ENCODE data around the gene SKI. TPM values are rescaled to one million over a fixed set of nuclear protein-coding genes. Genes with fewer than 3 reads are reported as not detected.

SKI gene
- total and polyA plus RNA-seq, 10 of the 15 experiments (the other 5 are each of a cell fraction or from before 2014, with no cell fraction given): 0.03 to 14.9 (median 0.96) TPM

DNA sequence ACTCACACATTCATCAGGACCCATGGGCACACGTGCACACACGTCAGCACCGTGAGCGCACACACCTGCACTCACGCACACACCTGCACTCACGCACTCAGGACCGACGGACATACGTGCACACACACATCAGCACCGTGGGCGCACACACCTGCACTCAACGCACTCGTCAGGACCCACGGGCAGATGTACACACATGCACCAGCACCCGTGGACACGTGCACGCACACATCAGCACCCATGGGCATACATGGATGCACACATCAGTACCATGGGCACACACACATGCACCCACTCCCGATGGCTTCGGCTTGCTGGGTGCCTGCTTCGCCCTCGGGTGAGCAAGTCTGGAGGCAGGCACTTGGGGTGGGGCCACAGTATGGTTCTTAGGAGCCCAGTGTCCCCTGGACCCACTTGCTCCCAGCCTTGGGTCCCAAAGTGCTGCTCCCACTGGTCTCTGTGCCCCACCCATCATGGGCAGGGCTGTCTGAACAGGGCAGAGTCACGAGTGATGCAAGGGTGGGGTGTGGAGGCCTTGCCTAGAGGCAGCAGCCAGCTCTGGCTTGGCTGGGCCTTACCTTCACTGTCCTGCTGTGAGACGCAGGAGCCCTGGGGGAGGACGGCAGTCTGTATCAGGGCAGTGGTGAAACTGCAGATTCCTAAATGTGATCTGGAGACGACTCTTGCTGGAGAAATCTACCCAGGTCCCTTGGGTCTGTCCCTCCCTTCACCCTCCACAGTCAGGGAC lies 49.8 kb downstream of the SKI start:
- 94% methylated on average over 23 of the region's 25 CpGs for WGBS (ENCODE audit: insufficient coverage, insufficient replicate concordance, low lambda C conversion rate, missing lambda C conversion rate)
- SMC1A ChIA-PET (ENCODE audit: uncharacterized antibody, unreplicated experiment): no interaction called here
- H3K9ac ChIP-seq (ENCODE audit: control insufficient read depth, insufficient read depth, low read length): no peak overlapping the region
- H3K4me1 ChIP-seq (ENCODE audit: control insufficient read depth, insufficient read depth, low read length): no peaks in the 10 kb centered on the region
- no peak overlapping the region for H3K4me3 ChIP-seq
- DNase-seq (ENCODE audit: low read depth, low spot score) (no peak), FAIRE-seq (no peak), ATAC-seq (no peak)
- H3K9me3 ChIP-seq (replicated peaks; ENCODE audit: control insufficient read depth, insufficient read depth, low read length): no peaks in the 10 kb centered on the region; the same call in 2 of the 3 replicates
- H3K27me3 ChIP-seq (replicated peaks in 1 of 2; ENCODE audit: control insufficient read depth in 2 of 2, insufficient read depth in 2 of 2, low read length in 1 of 2): no peaks in the 10 kb centered on the region
- H3K4me2 ChIP-seq (ENCODE audit: control insufficient read depth, insufficient read depth): no peak overlapping the region
- no peak for TF ChIP-seq E4F1 (IDR thresholded peaks at IDR 0.05; ENCODE audit: borderline replicate concordance, partially characterized antibody)
- TF ChIP-seq ZNF217 (IDR thresholded peaks at IDR 0.05): no peak
- no peak for TF ChIP-seq ZBTB33 (IDR thresholded peaks at IDR 0.05)
- no peak for TF ChIP-seq TARDBP (IDR thresholded peaks at IDR 0.05; ENCODE audit: borderline replicate concordance)
- TF ChIP-seq BMI1 (IDR thresholded peaks at IDR 0.05; ENCODE audit: borderline replicate concordance): no peak
- TF ChIP-seq BRCA1 (IDR thresholded peaks at IDR 0.05; ENCODE audit: low read depth, low read length): no peak
- TF ChIP-seq NRF1 (conservative IDR thresholded peaks at IDR 0.05; ENCODE audit: low read depth, low read length): no peak
- no peak for TF ChIP-seq SMAD5 (IDR thresholded peaks at IDR 0.05; ENCODE audit: low read depth)
- TF ChIP-seq YY1 (IDR thresholded peaks at IDR 0.05; ENCODE audit: low read depth, low read length): no peak
- POLR2A ChIA-PET: no interaction called here
- no TSS peak for BruUV-seq (replicated peaks)
- no peak overlapping the region for H2AFZ ChIP-seq (ENCODE audit: control insufficient read depth, low read depth, low read length)
- CTCF ChIA-PET: no interaction called here
- peaks cover 0 to 9% of the 10 kb centered on the region in 2 experiments; a peak in 2 of 4 replicates for H3K36me3 ChIP-seq (ENCODE audit: control insufficient read depth in 2 of 2, insufficient read depth in 2 of 2, low read length in 1 of 2)
- H3K79me2 ChIP-seq (ENCODE audit: control insufficient read depth, insufficient read depth, low read length): no peaks in the 10 kb centered on the region
- no peaks in the 10 kb centered on the region for H4K20me1 ChIP-seq (ENCODE audit: control insufficient read depth, insufficient read depth)
- no peak overlapping the region for H3K27ac ChIP-seq (ENCODE audit: control insufficient read depth, insufficient read depth)
- in situ Hi-C loops (cut with MboI): no loop called here
- RAD21 ChIA-PET (ENCODE audit: unreplicated experiment): no interaction called here
- intact Hi-C loops (cut with micrococcal nuclease; ENCODE audit: unreplicated experiment): no loop called here
